Endothelial cell of umbilical vein (primary cell): ENCODE measurements around the gene CITED2. TPM values are rescaled to one million over a fixed set of nuclear protein-coding genes. Genes with fewer than 3 reads are reported as not detected.

Source experiments
- BruUV-seq: library from RNA; stranded (reverse); fragments of 400-500 nt; replicated peaks from 2 replicates; lab custom pipeline; 2021; lab: Mats Ljungman, UMichigan
- CTCF ChIA-PET: fragments of 300-600, 350-600 bp; sonication (Branson Sonifier 250); formaldehyde crosslinking; loops from one replicate; lab custom pipeline; 2021; ENCODE audit warnings: antibody characterized with exemption, inconsistent platforms; lab: Charles Lee
- POLR2A ChIA-PET: fragments of 300-600, 350-600 bp; sonication (Branson Sonifier 250); formaldehyde crosslinking; loops from one replicate; lab custom pipeline; 2021; ENCODE audit warnings: antibody characterized with exemption, inconsistent platforms; lab: Charles Lee
- DNase-seq: peaks from one replicate; pipeline ENCODE4 v3.0.0-alpha.2; 2011; ENCODE audit warnings: low read depth, low spot score
- FAIRE-seq: peaks from 2 replicates; lab custom pipeline; 2011; peaks lifted over from hg19 to GRCh38; lab: Jason Lieb, UNC
- H2AFZ ChIP-seq: 2 replicates; pipeline ENCODE4 v1.6.0; 2012; ENCODE audit warnings: low read depth, low read length, control low read depth, inconsistent platforms
- H3K27ac ChIP-seq: 2 replicates; pipeline ENCODE4 v1.5.1; 2011; ENCODE audit warnings: low read depth, mild to moderate bottlenecking, control low read depth, low read length, moderate library complexity; ENCODE audit not compliant: insufficient read depth
- H3K27me3 ChIP-seq, 2 experiments: 2 replicates each; pipeline versions ENCODE4 v1.6.0 to v1.6.1; 2011; ENCODE audit warnings: low read length in 2 of 2, mixed read lengths in 1 of 2; ENCODE audit not compliant: control insufficient read depth in 2 of 2, insufficient read depth in 2 of 2
- H3K36me3 ChIP-seq, 2 experiments: 2 replicates in 1 of 2; 3 replicates in 1 of 2; pipeline ENCODE4 v1.5.1; 2011; ENCODE audit warnings: low read length in 2 of 2, mild to moderate bottlenecking in 1 of 2, moderate library complexity in 1 of 2; ENCODE audit not compliant: control insufficient read depth in 2 of 2, insufficient read depth in 2 of 2; ENCODE audit errors: extremely low read depth in 1 of 2
- H3K4me1 ChIP-seq: 3 replicates; pipeline ENCODE4 v1.5.1; 2011; ENCODE audit warnings: mild to moderate bottlenecking, low read length; ENCODE audit not compliant: control insufficient read depth, insufficient read depth; ENCODE audit errors: extremely low read depth
- H3K4me2 ChIP-seq: 2 replicates; pipeline ENCODE4 v1.6.1; 2011; ENCODE audit warnings: low read length, control low read depth, mixed read lengths; ENCODE audit not compliant: insufficient read depth
- H3K4me3 ChIP-seq, 3 experiments: fragments of 200-600 bp in 1 of 3; sonication (generic), shearing (Covaris generic) in 1 of 3; replicated peaks in 1 of 3; 2 replicates each; pipeline ENCODE4 v1.5.1; 2011 to 2016; ENCODE audit warnings: control low read depth in 3 of 3, low read length in 3 of 3, mild to moderate bottlenecking in 2 of 3, inconsistent platforms in 1 of 3, low read depth in 1 of 3, moderate library complexity in 1 of 3; ENCODE audit not compliant: insufficient read depth in 1 of 3
- H3K79me2 ChIP-seq: 2 replicates; pipeline ENCODE4 v1.6.0; 2012; ENCODE audit warnings: low read length, inconsistent platforms; ENCODE audit not compliant: control insufficient read depth, insufficient read depth
- H3K9ac ChIP-seq: replicated peaks from 2 replicates; pipeline ENCODE3; 2011; ENCODE audit warnings: low read length, control low read depth; ENCODE audit not compliant: insufficient read depth; ENCODE audit errors: extremely low read depth
- H3K9me1 ChIP-seq: replicated peaks from 3 replicates; pipeline ENCODE4 v1.6.0; 2011; ENCODE audit warnings: mild to moderate bottlenecking, low read length; ENCODE audit not compliant: control insufficient read depth, insufficient read depth; ENCODE audit errors: extremely low read depth
- H3K9me3 ChIP-seq: replicated peaks from 2 replicates; pipeline ENCODE4 v1.5.1; 2012; ENCODE audit warnings: low read length, inconsistent platforms; ENCODE audit not compliant: control insufficient read depth, insufficient read depth
- H4K20me1 ChIP-seq: replicated peaks from 2 replicates; pipeline ENCODE3; 2011; ENCODE audit warnings: mild to moderate bottlenecking, low read length; ENCODE audit not compliant: control insufficient read depth, insufficient read depth; ENCODE audit errors: extremely low read depth
- CTCF ChIP-seq, 2 donors: IDR thresholded peaks; 1 replicate in 1 of 2; 2 replicates in 1 of 2; pipeline ENCODE4 v1.5.1; 2011; ENCODE audit warnings: low read length in 2 of 2, mild to moderate bottlenecking in 2 of 2, moderate library complexity in 2 of 2, control low read depth in 1 of 2, inconsistent platforms in 1 of 2, low read depth in 1 of 2; ENCODE audit not compliant: insufficient read depth in 1 of 2; ENCODE audit errors: extremely low read depth in 1 of 2
- EZH2 ChIP-seq: IDR thresholded peaks from 2 replicates; pipeline ENCODE4 v1.6.1; 2012; ENCODE audit warnings: borderline replicate concordance, low read depth, mild to moderate bottlenecking, moderate library complexity, low read length, inconsistent platforms; ENCODE audit not compliant: severe bottlenecking
- FOS ChIP-seq: IDR thresholded peaks from 2 replicates; pipeline ENCODE4 v1.6.1; 2011; ENCODE audit warnings: mild to moderate bottlenecking, low read length, moderate library complexity, borderline replicate concordance; ENCODE audit not compliant: insufficient read depth
- GATA2 ChIP-seq: IDR thresholded peaks from 2 replicates; pipeline ENCODE4 v1.7.0; 2011; ENCODE audit warnings: low read depth, mild to moderate bottlenecking, moderate library complexity, mixed read lengths, low read length; ENCODE audit not compliant: insufficient read length, insufficient read depth
- JUN ChIP-seq: IDR thresholded peaks from 2 replicates; pipeline ENCODE4 v1.6.1; 2011; ENCODE audit warnings: borderline replicate concordance, low read depth; ENCODE audit not compliant: insufficient read length, insufficient read depth
- MAX ChIP-seq: IDR thresholded peaks from 2 replicates; pipeline ENCODE4 v1.6.1; 2011; ENCODE audit not compliant: insufficient read depth, insufficient read length
- MYC ChIP-seq: IDR thresholded peaks from one replicate; pipeline ENCODE4 v1.6.1; 2011; ENCODE audit warnings: mild to moderate bottlenecking, low read depth, low read length
- POLR2A ChIP-seq: IDR thresholded peaks from 2 replicates; pipeline ENCODE4 v1.6.1; 2012; ENCODE audit warnings: low read depth, mild to moderate bottlenecking, control low read depth, low read length
- POLR2AphosphoS5 ChIP-seq: IDR thresholded peaks from 2 replicates; pipeline ENCODE4 v1.6.1; 2012; ENCODE audit warnings: low read depth, mild to moderate bottlenecking, control low read depth, low read length, moderate library complexity; ENCODE audit not compliant: insufficient read depth
- dilution Hi-C: fragments of 300-500 bp; cut with MboI; formaldehyde crosslinking; loops from one replicate; pipeline ENCODE4 v1.15.0; 2019; ENCODE audit warnings: low sequenced_read_pairs; ENCODE audit not compliant: extremely low pct_ligation_motif_present
- intact Hi-C: fragments of 100-400 bp; cut with micrococcal nuclease; formaldehyde crosslinking; loops from one replicate; pipeline ENCODE4 v1.10.0; 2022
- polyA plus RNA-seq, 4 experiments: library from polyadenylated mRNA; depleted of rRNA in 3 of 4; stranded (reverse) in 3 of 4; unstranded in 1 of 4; fragments of >200 nt; gene quantifications; 2 replicates each; pipeline versions ENCODE4 v1.2.1 to v1.2.3, GENCODE V29; 2011 to 2012; ENCODE audit warnings: missing spikeins in 1 of 4
- total RNA-seq: library from RNA; stranded (reverse); gene quantifications from 2 replicates; pipeline ENCODE4 v1.2.3, GENCODE V29; 2021

CITED2 gene
- total and polyA plus RNA-seq, 2 donors (not counting 3 experiments of a cell fraction or from before 2014, with no cell fraction given): 81.1 to 85.7 TPM

DNA sequence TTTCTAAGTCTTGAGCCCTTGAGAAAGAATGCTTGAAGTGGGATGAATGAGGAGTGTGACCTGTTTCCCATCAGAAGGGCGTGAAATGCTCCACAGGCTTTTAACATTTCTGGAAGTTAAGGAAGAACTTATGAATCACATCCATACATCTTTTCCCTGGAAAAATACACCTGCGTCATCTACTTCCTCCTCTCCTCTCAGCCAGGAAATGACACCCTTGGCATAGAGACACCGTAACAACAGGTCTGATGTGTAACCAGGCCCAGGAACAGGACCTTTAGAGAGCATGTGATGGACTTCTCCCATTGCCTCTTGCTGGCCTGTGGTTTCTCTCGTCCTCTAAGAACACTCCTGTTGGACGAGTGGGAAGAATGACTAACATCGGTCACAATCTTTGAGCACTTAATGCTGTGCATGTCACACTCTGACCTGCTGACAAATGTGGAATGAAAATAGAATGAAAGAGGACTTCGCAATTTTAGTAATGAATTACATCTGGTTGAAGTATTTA is 28.5 kb upstream of the CITED2 start:
- Histone ChIP-seq H3K9ac (no peak overlapping the region), H3K4me1 (peaks cover 4% of the 10 kb centered on the region), H3K36me3 (no peaks in the 10 kb centered on the region), H3K27ac (peak overlapping the region; percentile 50), H3K4me3 (no peak overlapping the region), H3K9me1 (no peaks in the 10 kb centered on the region), H3K27me3 (no peaks in the 10 kb centered on the region), H3K4me2 (no peak overlapping the region), H3K79me2 (no peaks in the 10 kb centered on the region), H3K9me3 (no peaks in the 10 kb centered on the region), H4K20me1 (no peaks in the 10 kb centered on the region), H2AFZ (peak overlapping the region; percentile 2)
- CTCF ChIA-PET: interaction anchor here (0.6 kb wide), 1 partner anchor 21 kb away, joined by 3 read pairs; no protein-coding TSS in a partner anchor
- intact Hi-C loops (loop anchor here (2.0 kb wide), 1 partner anchor 28 kb away; the partner anchor contains the start of gene CITED2), dilution Hi-C loops (no loop called here)
- DNase-seq: peak; percentile 67
- POLR2A ChIA-PET: no interaction called here
- BruUV-seq: no TSS peak
- peak; percentile 68 for FAIRE-seq
- TF ChIP-seq FOS (peak; percentile 53), MAX (no peak), EZH2 (no peak), GATA2 (no peak), MYC (no peak), POLR2AphosphoS5 (peak; percentile 43), JUN (peak; percentile 61), POLR2A (no peak), CTCF (IDR thresholded peaks at IDR 0.05; ENCODE audit: extremely low read depth in 1 of 2, insufficient read depth in 1 of 2, low read depth in 1 of 2, low read length in 2 of 2) (no peak)
